ENCODE data around the gene GNAS-AS1.

GNAS-AS1 gene

DNA sequence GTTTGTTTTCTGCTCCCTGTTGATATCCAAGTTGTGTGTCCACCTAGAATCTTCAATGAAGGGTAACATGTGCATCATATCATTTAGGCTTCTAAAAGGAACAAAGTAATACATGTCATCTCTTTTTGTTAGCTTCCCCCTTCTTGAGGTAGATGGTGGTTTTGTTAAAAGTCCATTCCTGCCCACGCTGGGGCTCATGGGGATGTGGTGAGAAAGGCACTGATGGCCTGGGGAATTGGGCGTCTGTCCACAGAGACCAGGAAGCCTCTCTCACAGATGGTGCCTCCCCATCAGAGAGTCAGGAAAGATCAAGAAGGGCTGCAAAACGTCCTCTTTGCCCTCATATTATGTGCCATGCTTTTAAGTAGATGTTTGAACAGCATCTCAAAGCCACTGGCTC lies 34.3 kb upstream of the GNAS-AS1 start:
- DNase-seq: no peak

DNA sequence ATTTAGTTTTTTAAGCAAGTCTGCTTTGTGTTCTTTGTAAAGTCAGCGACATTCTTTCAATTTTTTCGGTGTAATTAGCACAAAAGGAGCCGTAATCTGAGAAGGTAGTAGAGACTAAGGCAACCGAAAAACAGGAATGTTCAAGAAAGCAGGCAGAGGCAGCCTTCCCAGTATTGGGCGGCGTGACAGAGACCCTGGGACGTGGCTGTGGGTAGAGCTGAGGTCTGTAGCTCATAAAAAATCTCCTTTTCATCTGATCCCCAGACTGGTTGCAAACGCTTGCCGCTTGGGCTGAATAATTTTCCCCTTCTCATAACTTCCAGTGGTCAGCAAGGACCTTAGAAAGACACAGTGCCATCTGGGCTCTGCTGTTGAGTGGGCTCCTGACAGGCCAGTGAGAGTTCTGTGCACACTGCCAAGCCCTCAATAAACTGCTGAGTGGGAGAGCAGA lies 32.6 kb upstream of the GNAS-AS1 start:
- no peak for DNase-seq

GRCh38 chr20:58882704-58883089 lies 32.0 kb upstream of the GNAS-AS1 start:
- DNase-seq: no peak

GRCh38 chr20:58880994-58881752 lies 30.5 kb upstream of the GNAS-AS1 start:
- no peak for DNase-seq

GRCh38 chr20:58880441-58880840 lies 29.7 kb upstream of the GNAS-AS1 start:
- DNase-seq: no peak

GRCh38 chr20:58878399-58878798 lies 27.7 kb upstream of the GNAS-AS1 start:
- DNase-seq: no peak

DNA sequence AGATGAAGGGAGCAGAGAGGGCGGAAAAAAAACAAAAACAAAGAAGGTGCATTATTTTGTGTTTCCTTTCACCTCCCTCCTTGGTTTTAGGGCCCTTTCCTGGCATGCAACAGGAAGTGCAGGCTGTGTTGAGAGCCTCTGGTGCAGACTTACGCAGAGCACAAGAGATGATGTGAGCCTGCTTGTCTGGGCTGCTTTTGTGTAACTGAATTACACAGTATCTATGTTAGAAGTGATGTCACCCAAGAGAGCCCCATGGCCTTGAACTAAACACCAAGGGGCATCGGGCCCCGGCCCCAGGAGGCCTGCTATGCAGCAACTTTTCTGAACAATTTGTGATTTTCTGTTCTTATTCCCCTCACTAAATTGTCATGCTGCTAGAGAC lies 27.3 kb upstream of the GNAS-AS1 start:
- no peak for DNase-seq

GRCh38 chr20:58877050-58877975 lies 26.6 kb upstream of the GNAS-AS1 start:
- no peak for DNase-seq

GRCh38 chr20:58876437-58876836 lies 25.7 kb upstream of the GNAS-AS1 start:
- DNase-seq: no peak

DNA sequence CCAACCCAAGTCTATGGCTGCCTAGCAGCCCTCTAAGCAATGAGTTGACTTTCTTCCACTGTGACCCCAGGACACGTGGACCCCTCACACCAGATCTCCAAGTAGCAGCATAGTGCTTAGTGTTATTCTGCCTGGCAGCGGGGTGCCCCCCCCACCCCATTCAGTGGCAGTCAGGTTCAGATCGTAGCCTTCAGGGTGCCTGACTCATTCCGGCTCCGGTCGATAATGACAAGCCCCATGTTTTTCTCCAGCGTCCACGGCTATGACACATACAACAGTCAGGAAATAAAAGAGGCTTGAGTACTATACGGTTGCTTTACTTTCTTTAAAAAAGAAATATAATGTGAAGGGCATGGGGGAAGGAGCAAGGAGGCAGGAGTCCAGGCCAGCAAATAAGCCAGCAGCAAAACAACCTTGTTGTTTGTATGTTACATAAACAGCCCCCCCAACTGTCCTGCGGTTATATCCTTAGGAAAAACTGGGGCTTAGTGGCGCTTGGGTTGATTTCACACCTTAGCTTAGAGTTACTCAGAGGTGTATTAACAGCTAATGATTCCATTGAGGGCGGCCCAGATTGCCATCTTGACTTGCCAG lies 24.9 kb upstream of the GNAS-AS1 start:
- no peak for DNase-seq

- DNase-seq: no peak
Observed at GRCh38 chr20:58875111-58875510, 24.4 kb upstream of the GNAS-AS1 start.

DNA sequence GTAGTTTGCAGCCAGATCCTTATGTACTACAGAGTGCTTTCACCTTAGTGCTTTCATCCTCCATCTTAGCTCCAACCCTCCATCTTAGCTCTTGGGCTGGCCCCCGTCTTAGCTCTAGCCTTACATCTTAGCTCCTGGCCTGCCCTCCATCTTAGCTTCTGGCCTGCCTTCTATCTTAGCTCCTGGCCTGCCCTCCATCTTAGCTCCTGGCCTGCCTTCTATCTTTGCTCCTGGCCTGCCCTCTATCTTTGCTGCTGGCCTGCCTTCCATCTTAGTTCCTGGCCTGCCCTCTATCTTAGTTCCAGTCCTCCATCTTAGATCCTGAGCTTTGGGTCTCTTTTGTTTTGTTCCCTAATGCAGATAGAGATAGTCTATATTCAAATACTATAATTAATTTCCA lies 23.8 kb upstream of the GNAS-AS1 start:
- no peak for DNase-seq

DNA sequence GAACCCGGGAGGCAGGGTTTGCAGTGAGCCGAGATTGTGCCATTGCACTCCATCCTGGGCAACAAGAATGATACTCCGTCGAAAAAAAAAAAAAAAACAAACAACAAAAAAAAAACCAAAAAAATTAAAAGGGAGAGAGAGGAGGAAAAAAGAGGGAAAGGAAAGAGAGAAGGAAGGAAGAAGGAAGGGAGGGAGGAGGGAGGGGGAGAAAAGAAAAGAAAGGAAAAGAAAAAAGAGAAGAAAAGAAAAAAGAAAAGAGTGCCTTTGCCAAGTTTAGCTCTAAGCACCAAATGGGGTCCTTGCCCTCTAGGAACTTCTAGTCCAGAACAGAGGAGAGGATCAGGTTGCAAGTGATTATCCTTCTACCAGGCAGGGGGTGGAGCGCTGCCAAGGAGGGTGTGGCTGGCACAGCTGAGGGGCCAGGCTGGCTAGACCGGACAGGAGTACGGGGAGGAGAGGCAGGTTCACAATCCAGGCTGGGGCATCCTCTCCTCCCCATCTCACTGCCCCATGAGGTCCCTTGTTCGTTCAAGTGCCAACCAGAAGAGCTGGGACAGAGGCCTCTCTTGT lies 20.9 kb upstream of the GNAS-AS1 start:
- no peak for DNase-seq

- DNase-seq: peak; percentile 62
Observed at GRCh38 chr20:58870293-58871014, 19.8 kb upstream of the GNAS-AS1 start.

- DNase-seq: no peak
Observed at GRCh38 chr20:58869662-58870227, 19.0 kb upstream of the GNAS-AS1 start.

DNA sequence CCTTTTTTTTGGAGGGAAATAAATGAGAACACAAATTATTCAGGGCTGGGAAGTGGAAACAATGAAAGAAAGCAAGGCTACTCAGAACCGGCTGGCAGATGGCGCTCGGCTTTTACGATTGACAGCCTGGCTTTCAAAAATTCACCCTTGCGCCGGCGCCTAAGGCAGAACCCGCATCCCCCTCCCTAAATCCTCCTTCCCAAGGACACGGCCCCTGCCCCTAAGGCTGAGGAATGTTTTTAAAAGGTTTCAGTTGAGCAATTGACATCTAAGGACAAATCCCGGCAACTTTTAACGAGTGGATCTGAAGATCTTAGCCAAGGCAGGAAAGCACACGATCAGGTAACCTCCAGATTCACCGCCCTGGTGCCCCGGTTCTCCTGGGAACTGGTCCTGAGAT lies 18.1 kb upstream of the GNAS-AS1 start:
- DNase-seq: no peak

- no peak for DNase-seq
Observed at GRCh38 chr20:58867211-58867610, 16.5 kb upstream of the GNAS-AS1 start.

GRCh38 chr20:58865843-58866242 lies 15.1 kb upstream of the GNAS-AS1 start:
- no peak for DNase-seq

DNA sequence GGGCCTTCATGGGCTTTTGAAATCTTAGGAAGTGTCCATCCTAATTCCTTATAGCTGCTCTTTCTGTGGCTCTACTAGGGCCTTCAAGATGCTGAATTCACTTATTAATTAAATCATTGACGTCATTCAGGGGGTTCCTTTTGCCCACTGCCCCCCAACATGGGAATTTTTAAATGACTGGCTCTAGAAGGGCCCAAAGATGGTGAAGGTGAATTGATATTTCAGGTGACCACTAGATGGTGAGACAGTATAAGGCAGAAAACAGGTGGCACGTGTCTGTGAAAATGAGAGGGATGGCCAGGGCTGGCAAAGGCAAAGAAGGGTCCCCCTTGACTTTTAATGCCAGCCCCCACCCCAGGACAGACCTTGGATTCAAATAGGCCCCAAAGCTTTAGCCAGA lies 13.6 kb upstream of the GNAS-AS1 start:
- no peak for DNase-seq

DNA sequence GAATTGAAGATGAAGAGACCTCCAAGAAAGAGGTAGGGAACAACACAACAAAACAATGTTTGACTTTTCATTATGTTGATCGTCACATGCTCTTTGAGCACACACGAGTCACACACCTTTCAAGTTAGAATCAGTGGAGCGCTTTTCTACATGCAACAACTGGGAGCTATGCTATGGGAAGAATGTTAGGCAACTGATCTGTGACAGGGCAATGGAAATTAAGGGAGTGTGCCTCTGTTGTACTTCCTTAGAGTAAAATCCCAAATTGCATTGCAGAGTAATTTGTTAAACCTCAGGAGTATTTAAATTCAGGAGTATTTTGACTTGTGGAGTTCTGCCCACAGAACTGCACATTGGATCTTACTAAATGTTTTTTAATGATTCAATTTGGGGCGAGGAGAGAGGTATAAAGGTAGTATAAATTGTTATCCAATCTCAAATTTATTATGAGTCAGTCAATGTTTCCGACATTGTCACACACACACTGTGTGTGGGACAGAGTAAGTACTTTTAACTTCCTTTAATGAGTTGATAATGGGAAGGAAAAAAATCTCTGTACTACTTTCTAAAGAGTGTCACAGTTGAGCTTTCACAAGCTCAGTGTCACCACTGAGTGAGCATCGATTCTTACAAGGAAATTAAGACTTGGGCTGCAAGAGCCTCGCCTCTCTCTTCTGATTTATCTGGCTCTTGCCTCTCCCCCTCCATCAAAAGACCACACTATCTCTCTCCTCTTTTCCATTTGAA lies 12.5 kb upstream of the GNAS-AS1 start:
- DNase-seq: no peak
